ENCODE data around the gene DLX6.

Gene DLX6

DNA sequence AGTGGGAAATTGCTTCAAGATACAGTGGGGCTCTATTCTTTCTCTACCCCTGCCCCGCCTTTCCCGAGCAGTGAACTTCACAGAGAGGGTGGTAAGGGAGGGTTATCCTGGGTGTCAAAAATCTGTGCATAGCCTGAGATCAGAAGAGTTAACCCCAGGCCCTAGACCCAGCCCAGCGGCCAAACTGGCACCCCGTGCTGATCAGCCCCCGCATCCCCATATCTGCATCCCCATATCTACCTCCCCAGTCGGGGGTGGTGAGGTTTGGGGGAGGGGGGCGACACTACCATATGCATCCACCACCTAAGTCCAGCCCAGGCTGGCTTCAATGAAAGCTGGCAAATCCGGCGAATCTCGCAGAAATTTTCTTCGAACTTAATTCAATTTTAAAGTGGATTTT lies 7.0 kb upstream of the DLX6 start:
- Histone ChIP-seq H2AFZ (ENCODE audit: low read depth, low read length) (no peak overlapping the region), H3K9me3 (ENCODE audit: insufficient read depth, low read length, severe bottlenecking) (no peaks in the 10 kb centered on the region), H3K4me2 (ENCODE audit: insufficient read depth, low read length) (no peak overlapping the region), H3K4me3 (ENCODE audit: low read depth in 1 of 2, low read length in 2 of 2) (no peak overlapping the region), H3K36me3 (ENCODE audit: insufficient read depth, low read length) (no peaks in the 10 kb centered on the region), H3K27ac (ENCODE audit: low read length) (no peak overlapping the region), H3K9ac (ENCODE audit: low read depth, low read length) (no peak overlapping the region), H4K20me1 (ENCODE audit: insufficient read depth, low read length) (no peaks in the 10 kb centered on the region), H3K79me2 (ENCODE audit: insufficient read depth, low read length) (no peaks in the 10 kb centered on the region), H3K27me3 (ENCODE audit: insufficient read depth, low read length, poor library complexity) (peaks cover 4% of the 10 kb centered on the region), H3K4me1 (ENCODE audit: insufficient read depth, low read length) (no peaks in the 10 kb centered on the region)
- no peak for TF ChIP-seq EZH2 (IDR thresholded peaks at IDR 0.05; ENCODE audit: borderline replicate concordance, low read depth, low read length, severe bottlenecking)
- TF ChIP-seq, protein P1, sequence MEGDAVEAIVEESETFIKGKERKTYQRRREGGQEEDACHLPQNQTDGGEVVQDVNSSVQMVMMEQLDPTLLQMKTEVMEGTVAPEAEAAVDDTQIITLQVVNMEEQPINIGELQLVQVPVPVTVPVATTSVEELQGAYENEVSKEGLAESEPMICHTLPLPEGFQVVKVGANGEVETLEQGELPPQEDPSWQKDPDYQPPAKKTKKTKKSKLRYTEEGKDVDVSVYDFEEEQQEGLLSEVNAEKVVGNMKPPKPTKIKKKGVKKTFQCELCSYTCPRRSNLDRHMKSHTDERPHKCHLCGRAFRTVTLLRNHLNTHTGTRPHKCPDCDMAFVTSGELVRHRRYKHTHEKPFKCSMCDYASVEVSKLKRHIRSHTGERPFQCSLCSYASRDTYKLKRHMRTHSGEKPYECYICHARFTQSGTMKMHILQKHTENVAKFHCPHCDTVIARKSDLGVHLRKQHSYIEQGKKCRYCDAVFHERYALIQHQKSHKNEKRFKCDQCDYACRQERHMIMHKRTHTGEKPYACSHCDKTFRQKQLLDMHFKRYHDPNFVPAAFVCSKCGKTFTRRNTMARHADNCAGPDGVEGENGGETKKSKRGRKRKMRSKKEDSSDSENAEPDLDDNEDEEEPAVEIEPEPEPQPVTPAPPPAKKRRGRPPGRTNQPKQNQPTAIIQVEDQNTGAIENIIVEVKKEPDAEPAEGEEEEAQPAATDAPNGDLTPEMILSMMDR (IDR thresholded peaks at IDR 0.05; ENCODE audit: borderline replicate concordance, extremely low read depth, low read length, poor library complexity, severe bottlenecking) = no peak
- ATAC-seq (ENCODE audit: insufficient read depth, low read depth) (no peak), DNase-seq (no peak)

DNA sequence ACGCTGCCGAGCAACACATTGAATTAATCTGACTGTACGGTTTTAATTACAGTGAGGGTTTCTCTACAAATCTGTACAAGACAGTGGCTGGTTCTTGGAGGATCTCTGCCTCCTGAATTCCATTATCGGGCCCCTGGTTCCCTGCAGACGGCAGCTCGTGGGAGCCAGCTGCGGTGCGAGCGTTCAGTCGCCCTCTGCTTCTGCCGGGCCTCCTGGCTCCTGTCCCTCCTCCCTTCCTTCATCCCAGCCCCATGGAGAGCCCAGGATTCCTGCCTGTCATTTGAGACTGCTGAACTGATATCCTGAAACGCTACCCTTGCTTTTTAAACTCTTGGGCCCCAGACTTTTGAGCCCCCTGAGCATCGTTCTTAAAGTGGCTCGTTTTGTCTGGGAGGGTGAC lies 6.6 kb upstream of the DLX6 start:
- DNase-seq (no peak), ATAC-seq (ENCODE audit: insufficient read depth, low read depth) (no peak)
- Histone ChIP-seq H3K9me3 (ENCODE audit: insufficient read depth, low read length, severe bottlenecking) (no peaks in the 10 kb centered on the region), H3K79me2 (ENCODE audit: insufficient read depth, low read length) (no peaks in the 10 kb centered on the region), H3K9ac (ENCODE audit: low read depth, low read length) (no peak overlapping the region), H3K4me2 (ENCODE audit: insufficient read depth, low read length) (no peak overlapping the region), H3K36me3 (ENCODE audit: insufficient read depth, low read length) (no peaks in the 10 kb centered on the region), H3K27me3 (ENCODE audit: insufficient read depth, low read length, poor library complexity) (peaks cover 4% of the 10 kb centered on the region), H2AFZ (ENCODE audit: low read depth, low read length) (no peak overlapping the region), H3K4me3 (ENCODE audit: low read depth in 1 of 2, low read length in 2 of 2) (no peak overlapping the region), H4K20me1 (ENCODE audit: insufficient read depth, low read length) (no peaks in the 10 kb centered on the region), H3K4me1 (ENCODE audit: insufficient read depth, low read length) (no peaks in the 10 kb centered on the region), H3K27ac (ENCODE audit: low read length) (no peak overlapping the region)
- TF ChIP-seq, protein P1 (IDR thresholded peaks at IDR 0.05; ENCODE audit: borderline replicate concordance, extremely low read depth, low read length, poor library complexity, severe bottlenecking) = no peak
- TF ChIP-seq EZH2 (IDR thresholded peaks at IDR 0.05; ENCODE audit: borderline replicate concordance, low read depth, low read length, severe bottlenecking) = no peak

DNA sequence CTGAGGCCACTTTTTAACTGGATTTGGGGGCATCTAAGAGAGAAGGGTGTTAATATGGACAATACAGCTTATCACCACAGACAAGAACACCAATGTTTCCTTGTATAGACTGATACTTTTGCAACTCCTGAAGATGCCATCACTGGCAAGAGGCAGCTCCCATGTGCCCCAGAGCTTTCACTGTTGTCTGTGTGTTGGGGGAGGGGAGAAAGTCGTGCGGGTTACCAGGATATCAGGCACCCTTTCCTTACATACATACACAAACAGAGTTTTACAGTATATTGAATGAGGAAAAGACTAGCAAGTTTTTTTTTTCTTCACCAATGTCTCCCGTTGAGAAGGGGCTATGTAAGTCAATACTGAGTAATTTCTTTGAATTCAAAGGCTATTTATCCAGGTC lies 4.1 kb upstream of the DLX6 start:
- H3K4me2 ChIP-seq (ENCODE audit: insufficient read depth, low read length) = no peak overlapping the region
- no peaks in the 10 kb centered on the region for H3K36me3 ChIP-seq (ENCODE audit: insufficient read depth, low read length)
- no peak overlapping the region for H3K27ac ChIP-seq (ENCODE audit: low read length)
- no peaks in the 10 kb centered on the region for H3K79me2 ChIP-seq (ENCODE audit: insufficient read depth, low read length)
- ATAC-seq (ENCODE audit: insufficient read depth, low read depth) (no peak), DNase-seq (no peak)
- no peaks in the 10 kb centered on the region for H3K9me3 ChIP-seq (ENCODE audit: insufficient read depth, low read length, severe bottlenecking)
- no peak overlapping the region for H3K4me3 ChIP-seq (ENCODE audit: low read depth in 1 of 2, low read length in 2 of 2)
- no peaks in the 10 kb centered on the region for H3K27me3 ChIP-seq (ENCODE audit: insufficient read depth, low read length, poor library complexity)
- TF ChIP-seq, protein P1 (IDR thresholded peaks at IDR 0.05; ENCODE audit: borderline replicate concordance, extremely low read depth, low read length, poor library complexity, severe bottlenecking) = no peak
- TF ChIP-seq EZH2 (IDR thresholded peaks at IDR 0.05; ENCODE audit: borderline replicate concordance, low read depth, low read length, severe bottlenecking) = no peak
- no peak overlapping the region for H3K9ac ChIP-seq (ENCODE audit: low read depth, low read length)
- H4K20me1 ChIP-seq (ENCODE audit: insufficient read depth, low read length) = no peaks in the 10 kb centered on the region
- no peak overlapping the region for H2AFZ ChIP-seq (ENCODE audit: low read depth, low read length)
- no peaks in the 10 kb centered on the region for H3K4me1 ChIP-seq (ENCODE audit: insufficient read depth, low read length)

Data from DND-41 (cell line).